ENCODE measurements around the gene UCMA.

DNA sequence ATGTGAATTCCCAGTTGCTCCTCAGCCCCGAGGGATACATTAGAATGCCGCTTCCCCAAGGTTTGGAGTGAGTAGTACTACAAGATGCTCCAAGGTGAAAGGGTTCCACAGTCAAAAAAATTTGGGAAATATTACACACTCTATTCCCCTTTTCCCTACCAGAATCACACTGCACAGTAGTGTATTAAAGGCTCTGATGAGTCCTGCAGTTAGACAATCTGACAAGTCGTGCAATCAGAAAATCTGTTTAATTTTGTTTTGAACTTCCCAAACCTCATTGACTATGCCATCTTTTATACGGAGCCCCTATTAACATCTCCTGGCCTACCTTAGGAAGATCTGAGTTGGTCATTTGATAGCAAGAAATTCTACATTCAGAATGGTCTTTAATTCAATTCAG is 13.6 kb upstream of the UCMA start:
- TF ChIP-seq, protein P1, sequence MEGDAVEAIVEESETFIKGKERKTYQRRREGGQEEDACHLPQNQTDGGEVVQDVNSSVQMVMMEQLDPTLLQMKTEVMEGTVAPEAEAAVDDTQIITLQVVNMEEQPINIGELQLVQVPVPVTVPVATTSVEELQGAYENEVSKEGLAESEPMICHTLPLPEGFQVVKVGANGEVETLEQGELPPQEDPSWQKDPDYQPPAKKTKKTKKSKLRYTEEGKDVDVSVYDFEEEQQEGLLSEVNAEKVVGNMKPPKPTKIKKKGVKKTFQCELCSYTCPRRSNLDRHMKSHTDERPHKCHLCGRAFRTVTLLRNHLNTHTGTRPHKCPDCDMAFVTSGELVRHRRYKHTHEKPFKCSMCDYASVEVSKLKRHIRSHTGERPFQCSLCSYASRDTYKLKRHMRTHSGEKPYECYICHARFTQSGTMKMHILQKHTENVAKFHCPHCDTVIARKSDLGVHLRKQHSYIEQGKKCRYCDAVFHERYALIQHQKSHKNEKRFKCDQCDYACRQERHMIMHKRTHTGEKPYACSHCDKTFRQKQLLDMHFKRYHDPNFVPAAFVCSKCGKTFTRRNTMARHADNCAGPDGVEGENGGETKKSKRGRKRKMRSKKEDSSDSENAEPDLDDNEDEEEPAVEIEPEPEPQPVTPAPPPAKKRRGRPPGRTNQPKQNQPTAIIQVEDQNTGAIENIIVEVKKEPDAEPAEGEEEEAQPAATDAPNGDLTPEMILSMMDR (IDR thresholded peaks at IDR 0.05; ENCODE audit: low read depth, low read length): no peak
- TF ChIP-seq EZH2phosphoT487 (IDR thresholded peaks at IDR 0.05; ENCODE audit: low read depth): no peak
